Mesenchymal stem cell (in vitro differentiated cells and primary cell): ENCODE measurements around the gene ZNF443. TPM values are rescaled to one million over a fixed set of nuclear protein-coding genes. Genes with fewer than 3 reads are reported as not detected.
A peak's percentile ranks its signal among the peaks of the same experiment; 100 is the strongest.
"Not testable (repeated sequence)": the region's sequence is repeated elsewhere in the genome, so short reads cannot be mapped to it uniquely, and the experiment has no call there.

ENCODE experiments used
- DNase-seq: peaks from one replicate; pipeline ENCODE4 v3.0.0-alpha.2; 2013
- H2AFZ ChIP-seq: one replicate; pipeline ENCODE4 v1.6.1; 2013; ENCODE audit warnings: low read depth, mild to moderate bottlenecking, control low read depth, inconsistent platforms, low read length, moderate library complexity
- H2AK5ac ChIP-seq: 2 replicates; pipeline ENCODE4 v1.6.1; 2013; ENCODE audit warnings: low read length, moderate library complexity, mild to moderate bottlenecking, inconsistent platforms; ENCODE audit not compliant: severe bottlenecking
- H2BK120ac ChIP-seq: one replicate; pipeline ENCODE4 v1.6.1; 2013; ENCODE audit warnings: low read depth, mild to moderate bottlenecking, inconsistent platforms, low read length, moderate library complexity
- H2BK12ac ChIP-seq, 2 experiments: one replicate each; pipeline ENCODE4 v1.6.1; 2013; ENCODE audit warnings: inconsistent platforms in 2 of 2, low read length in 2 of 2, mild to moderate bottlenecking in 2 of 2, moderate library complexity in 2 of 2, control low read depth in 1 of 2
- H2BK15ac ChIP-seq: one replicate; pipeline ENCODE4 v1.6.1; 2013; ENCODE audit warnings: mild to moderate bottlenecking, low read depth, inconsistent platforms; ENCODE audit not compliant: poor library complexity, severe bottlenecking
- H2BK5ac ChIP-seq: 2 replicates; pipeline ENCODE4 v1.6.1; 2013; ENCODE audit warnings: low read depth, mild to moderate bottlenecking, low read length, control low read depth, inconsistent platforms; ENCODE audit not compliant: poor library complexity, severe bottlenecking
- H3K14ac ChIP-seq, 2 experiments: one replicate each; pipeline ENCODE4 v1.6.1; 2013; ENCODE audit warnings: inconsistent platforms in 2 of 2, low read length in 2 of 2, control low read depth in 1 of 2, mild to moderate bottlenecking in 1 of 2, moderate library complexity in 1 of 2
- H3K18ac ChIP-seq, 2 experiments: one replicate each; pipeline ENCODE4 v1.6.1; 2013; ENCODE audit warnings: inconsistent platforms in 2 of 2, low read length in 2 of 2, control low read depth in 1 of 2, low read depth in 1 of 2, mild to moderate bottlenecking in 1 of 2
- H3K23ac ChIP-seq, 2 experiments: one replicate each; pipeline ENCODE4 v1.6.1; 2013; ENCODE audit warnings: inconsistent platforms in 2 of 2, low read length in 2 of 2, mild to moderate bottlenecking in 2 of 2, moderate library complexity in 2 of 2, control low read depth in 1 of 2
- H3K27ac ChIP-seq: 2 replicates; pipeline ENCODE4 v1.5.1; 2013; ENCODE audit warnings: mild to moderate bottlenecking, moderate library complexity, low read length, control low read depth, inconsistent platforms; ENCODE audit not compliant: poor library complexity, severe bottlenecking
- H3K27me3 ChIP-seq, 2 experiments: 2 replicates each; pipeline versions ENCODE4 v1.6.1 to v1.7.0; 2013; ENCODE audit warnings: low read length in 2 of 2, mild to moderate bottlenecking in 2 of 2, moderate library complexity in 2 of 2, control low read depth in 1 of 2, inconsistent platforms in 1 of 2; ENCODE audit not compliant: control insufficient read depth in 1 of 2, insufficient read depth in 1 of 2
- H3K36me3 ChIP-seq, 2 experiments: 2 replicates each; pipeline versions ENCODE4 v1.6.1 to v1.7.0; 2013; ENCODE audit warnings: low read length in 2 of 2, control low read depth in 1 of 2, inconsistent platforms in 1 of 2, low read depth in 1 of 2, mild to moderate bottlenecking in 1 of 2; ENCODE audit not compliant: insufficient read depth in 2 of 2, control insufficient read depth in 1 of 2
- H3K4ac ChIP-seq, 2 experiments: one replicate each; pipeline ENCODE4 v1.6.1; 2013; ENCODE audit warnings: inconsistent platforms in 2 of 2, low read length in 2 of 2, mild to moderate bottlenecking in 2 of 2, moderate library complexity in 2 of 2, control low read depth in 1 of 2, low read depth in 1 of 2
- H3K4me1 ChIP-seq: 2 replicates; pipeline ENCODE4 v1.6.1; 2013; ENCODE audit warnings: low read depth, low read length, control low read depth; ENCODE audit not compliant: control insufficient read depth, insufficient read depth
- H3K4me2 ChIP-seq: 2 replicates; pipeline ENCODE4 v1.6.1; 2013; ENCODE audit warnings: low read length, mild to moderate bottlenecking, inconsistent platforms; ENCODE audit not compliant: poor library complexity, severe bottlenecking
- H3K4me3 ChIP-seq, 2 experiments: 2 replicates each; pipeline versions ENCODE4 v1.5.1 to v1.7.0; 2013; ENCODE audit warnings: low read length in 2 of 2, mild to moderate bottlenecking in 2 of 2, control low read depth in 1 of 2, low read depth in 1 of 2; ENCODE audit not compliant: insufficient read depth in 1 of 2
- H3K79me1 ChIP-seq: replicated peaks from 2 replicates; pipeline ENCODE4 v1.6.1; 2013; ENCODE audit warnings: mild to moderate bottlenecking, control low read depth, low read length, inconsistent platforms; ENCODE audit not compliant: poor library complexity, severe bottlenecking
- H3K9ac ChIP-seq: 2 replicates; pipeline ENCODE4 v1.7.0; 2013; ENCODE audit warnings: mild to moderate bottlenecking, low read length, moderate library complexity
- H3K9me3 ChIP-seq: 2 replicates; pipeline ENCODE4 v1.7.0; 2013; ENCODE audit warnings: mild to moderate bottlenecking, low read length; ENCODE audit not compliant: control insufficient read depth
- H4K8ac ChIP-seq: one replicate; pipeline ENCODE4 v1.6.1; 2013; ENCODE audit warnings: inconsistent platforms, mild to moderate bottlenecking, low read length, moderate library complexity
- H4K91ac ChIP-seq: one replicate; pipeline ENCODE4 v1.6.1; 2013; ENCODE audit warnings: mild to moderate bottlenecking, low read length, inconsistent platforms
- WGBS: methylation state at CpG from one replicate; pipeline ENCODE4 v1.1.7; 2013; ENCODE audit warnings: mixed read lengths; 5-methylcytosine and 5-hydroxymethylcytosine counted together
- polyA plus RNA-seq, 2 experiments: library from polyadenylated mRNA; stranded (reverse); fragments of 200-250 nt; gene quantifications; one replicate each; pipeline ENCODE4 v1.2.3, GENCODE V29; 2013

The ZNF443 gene
- 0.57 TPM for polyA plus RNA-seq (2013, experiment 1 of 2)
- 0.70 TPM for polyA plus RNA-seq (2013, experiment 2 of 2)

- H4K8ac ChIP-seq: peak within 1 kb of the TSS; percentile 28
- no peak within 1 kb of the TSS for H2BK120ac ChIP-seq
- no peak within 1 kb of the TSS for H4K91ac ChIP-seq
- peak within 1 kb of the TSS; percentile 28 for H2BK15ac ChIP-seq
- 1% methylated on average over 47 of the region's 59 CpGs for WGBS
- H3K9me3 ChIP-seq: peaks cover 15% of the 10 kb centered on the region
- peak within 1 kb of the TSS; percentile 84 to 88 for H3K4me3 ChIP-seq
- no peak within 1 kb of the TSS for H2AK5ac ChIP-seq
- peak; percentile 97 for DNase-seq
- H3K79me1 ChIP-seq: no peaks in the 10 kb centered on the region
- no peak within 1 kb of the TSS for H2BK12ac ChIP-seq
- no peak within 1 kb of the TSS for H3K14ac ChIP-seq
- no peak within 1 kb of the TSS for H3K23ac ChIP-seq
- H3K36me3 ChIP-seq: no peaks in the 10 kb centered on the region
- H2AFZ ChIP-seq: peak within 1 kb of the TSS; percentile 20
- H3K4ac ChIP-seq: no peak within 1 kb of the TSS
- H3K18ac ChIP-seq: peak within 1 kb of the TSS in 1 of 2 experiments; percentile 13
- H3K4me1 ChIP-seq: no peaks in the 10 kb centered on the region
- H2BK5ac ChIP-seq: peak within 1 kb of the TSS; percentile 87
- H3K27ac ChIP-seq: peak within 1 kb of the TSS; percentile 87
- H3K27me3 ChIP-seq: no peaks in the 10 kb centered on the region
- H3K9ac ChIP-seq: peak within 1 kb of the TSS; percentile 81
- H3K4me2 ChIP-seq: peak within 1 kb of the TSS; percentile 75
These were observed at the start of gene ZNF443 for GRCh38 chr19:12440541-12441316. Gene ZNF443, minus strand, starts transcription at chr19:12441021. Its CDS starts 107 bp downstream, at chr19:12440914.

GRCh38 chr19:12486265-12486783 lies 45.5 kb upstream of the ZNF443 start:
- H2BK15ac ChIP-seq, H2BK120ac ChIP-seq, H3K23ac ChIP-seq, H4K8ac ChIP-seq, H3K27me3 ChIP-seq, H3K4ac ChIP-seq, H3K36me3 ChIP-seq, H3K14ac ChIP-seq, DNase-seq, H2BK12ac ChIP-seq, H3K9me3 ChIP-seq, H2AFZ ChIP-seq, H3K18ac ChIP-seq, H3K4me2 ChIP-seq, H3K4me3 ChIP-seq, H3K9ac ChIP-seq, H2AK5ac ChIP-seq, H2BK5ac ChIP-seq, H4K91ac ChIP-seq, H3K27ac ChIP-seq, H3K4me1 ChIP-seq: not testable (repeated sequence)
- WGBS: 85% methylated on average over 1 of the region's 1 CpG
- H3K79me1 ChIP-seq: peaks cover 14% of the 10 kb centered on the region

GRCh38 chr19:12485571-12485970 lies 44.8 kb upstream of the ZNF443 start:
- H4K91ac ChIP-seq: no peak overlapping the region
- no peaks in the 10 kb centered on the region for H3K36me3 ChIP-seq
- H3K4me3 ChIP-seq: no peak overlapping the region
- no peak overlapping the region for H3K27ac ChIP-seq
- H3K27me3 ChIP-seq: no peaks in the 10 kb centered on the region
- no peak overlapping the region for H4K8ac ChIP-seq
- no peak overlapping the region for H2AFZ ChIP-seq
- H3K23ac ChIP-seq: no peak overlapping the region
- no peak overlapping the region for H2BK12ac ChIP-seq
- peaks cover 20% of the 10 kb centered on the region for H3K79me1 ChIP-seq
- no peak overlapping the region for H2AK5ac ChIP-seq
- WGBS: 73% methylated on average over 2 of the region's 3 CpGs
- H3K18ac ChIP-seq: no peak overlapping the region
- H3K4ac ChIP-seq: no peak overlapping the region
- no peak overlapping the region for H2BK15ac ChIP-seq
- no peak overlapping the region for H2BK5ac ChIP-seq
- H3K4me2 ChIP-seq: no peak overlapping the region
- H3K14ac ChIP-seq: no peak overlapping the region
- no peak overlapping the region for H3K9ac ChIP-seq
- H2BK120ac ChIP-seq: no peak overlapping the region
- DNase-seq: no peak
- no peaks in the 10 kb centered on the region for H3K9me3 ChIP-seq
- peaks cover 4% of the 10 kb centered on the region for H3K4me1 ChIP-seq

GRCh38 chr19:12485052-12485416 lies 44.2 kb upstream of the ZNF443 start:
- Histone ChIP-seq H3K4ac (peak overlapping the region in 1 of 2 experiments; percentile 35), H3K9me3 (no peaks in the 10 kb centered on the region), H3K14ac (no peak overlapping the region), H2BK120ac (no peak overlapping the region), H3K4me2 (peak overlapping the region; percentile 93), H2BK5ac (no peak overlapping the region), H3K36me3 (no peaks in the 10 kb centered on the region), H3K79me1 (peaks cover 20% of the 10 kb centered on the region), H3K4me3 (peak overlapping the region; percentile 98 to 99), H3K9ac (peak overlapping the region; percentile 94), H3K27ac (peak overlapping the region; percentile 37), H3K4me1 (peaks cover 4% of the 10 kb centered on the region), H4K91ac (no peak overlapping the region), H2AK5ac (no peak overlapping the region), H3K23ac (no peak overlapping the region), H2AFZ (peak overlapping the region; percentile 97), H2BK15ac (peak overlapping the region; percentile 80), H2BK12ac (no peak overlapping the region), H4K8ac (peak overlapping the region; percentile 69), H3K18ac (peak overlapping the region; percentile 14 to 83), H3K27me3 (no peaks in the 10 kb centered on the region)
- 3% methylated on average over 11 of the region's 11 CpGs for WGBS
- DNase-seq: no peak
